GM20431 (cell line): ENCODE data around the gene ASIC4.

ENCODE experiments used
- in situ Hi-C: fragments of 300-500 bp; cut with MseI, MboI; formaldehyde crosslinking; loops from one replicate; pipeline ENCODE4 v1.15.0; 2020; ENCODE audit warnings: low sequenced_read_pairs; ENCODE audit not compliant: unreplicated experiment

The ASIC4 gene

GRCh38 chr2:219545295-219545942 lies 31.1 kb downstream of the ASIC4 start:
- in situ Hi-C loops, result no loop called here

GRCh38 chr2:219545943-219546352 lies 31.7 kb downstream of the ASIC4 start:
- in situ Hi-C loops, result no loop called here

GRCh38 chr2:219547621-219548020 lies 33.3 kb downstream of the ASIC4 start:
- in situ Hi-C loops, result no loop called here

- in situ Hi-C loops, result no loop called here
Measured at GRCh38 chr2:219548990-219549389, 34.7 kb downstream of the ASIC4 start.

- in situ Hi-C loops, result no loop called here
Measured at GRCh38 chr2:219549619-219550018, 35.3 kb downstream of the ASIC4 start.

- in situ Hi-C loops, result no loop called here
Measured at GRCh38 chr2:219551441-219552381, 37.4 kb downstream of the ASIC4 start.

- in situ Hi-C loops, result no loop called here
Measured at GRCh38 chr2:219552382-219553167, 38.3 kb downstream of the ASIC4 start.

- in situ Hi-C loops, result no loop called here
Measured at GRCh38 chr2:219553168-219553417, 38.8 kb downstream of the ASIC4 start.

- in situ Hi-C loops, result no loop called here
Measured at GRCh38 chr2:219553463-219553963, 39.2 kb downstream of the ASIC4 start.

GRCh38 chr2:219554350-219554749 lies 40.1 kb downstream of the ASIC4 start:
- in situ Hi-C loops, result no loop called here

- in situ Hi-C loops, result no loop called here
Measured at GRCh38 chr2:219555956-219556355, 41.7 kb downstream of the ASIC4 start.

GRCh38 chr2:219556413-219556812 lies 42.1 kb downstream of the ASIC4 start:
- in situ Hi-C loops, result no loop called here

GRCh38 chr2:219557320-219557719 lies 43.0 kb downstream of the ASIC4 start:
- in situ Hi-C loops, result no loop called here

- in situ Hi-C loops, result no loop called here
Measured at GRCh38 chr2:219557791-219558785, 43.8 kb downstream of the ASIC4 start.

GRCh38 chr2:219559156-219559915 lies 45.1 kb downstream of the ASIC4 start:
- in situ Hi-C loops, result no loop called here

GRCh38 chr2:219560037-219560892 lies 46.0 kb downstream of the ASIC4 start:
- in situ Hi-C loops, result no loop called here

- in situ Hi-C loops, result no loop called here
Measured at GRCh38 chr2:219560893-219561178, 46.6 kb downstream of the ASIC4 start.
